HAP-1 (cell line): ENCODE results near the gene PPP1R12B.
"Not testable (repeated sequence)": the region's sequence is repeated elsewhere in the genome, so short reads cannot be mapped to it uniquely, and the experiment has no call there.

Source experiments
- DNase-seq, 2 experiments: peaks; one replicate each; pipeline ENCODE4 v3.0.0-alpha.2; 2016 to 2020; ENCODE audit warnings: low spot score in 2 of 2
- H3K27me3 ChIP-seq: fragments of 250-450 bp; sonication (Bioruptor Pico); 2 replicates; pipeline ENCODE4 v1.5.1; 2020; ENCODE audit warnings: low read depth, mild to moderate bottlenecking, moderate library complexity
- H3K36me3 ChIP-seq: fragments of 250-450 bp; sonication (Bioruptor Pico); replicated peaks from 2 replicates; pipeline ENCODE4 v1.5.1; 2020; ENCODE audit warnings: mild to moderate bottlenecking
- H3K4me1 ChIP-seq: fragments of 250-450 bp; sonication (Bioruptor Pico); 2 replicates; pipeline ENCODE4 v1.5.1; 2020; ENCODE audit warnings: mild to moderate bottlenecking
- H3K4me3 ChIP-seq: fragments of 250-450 bp; sonication (Bioruptor Pico); 2 replicates; pipeline ENCODE4 v1.5.1; 2020; ENCODE audit warnings: mild to moderate bottlenecking, moderate library complexity
- H3K9me3 ChIP-seq: fragments of 250-450 bp; sonication (Bioruptor Pico); 2 replicates; pipeline ENCODE4 v1.5.1; 2020; ENCODE audit warnings: mild to moderate bottlenecking, moderate library complexity
- in situ Hi-C: fragments of 300-500 bp; cut with MboI; formaldehyde crosslinking; loops from 3 replicates; pipeline ENCODE4 v1.14.3; 2020; ENCODE audit warnings: low sequenced_read_pairs, inconsistent platforms, mixed read lengths

The PPP1R12B gene

DNA sequence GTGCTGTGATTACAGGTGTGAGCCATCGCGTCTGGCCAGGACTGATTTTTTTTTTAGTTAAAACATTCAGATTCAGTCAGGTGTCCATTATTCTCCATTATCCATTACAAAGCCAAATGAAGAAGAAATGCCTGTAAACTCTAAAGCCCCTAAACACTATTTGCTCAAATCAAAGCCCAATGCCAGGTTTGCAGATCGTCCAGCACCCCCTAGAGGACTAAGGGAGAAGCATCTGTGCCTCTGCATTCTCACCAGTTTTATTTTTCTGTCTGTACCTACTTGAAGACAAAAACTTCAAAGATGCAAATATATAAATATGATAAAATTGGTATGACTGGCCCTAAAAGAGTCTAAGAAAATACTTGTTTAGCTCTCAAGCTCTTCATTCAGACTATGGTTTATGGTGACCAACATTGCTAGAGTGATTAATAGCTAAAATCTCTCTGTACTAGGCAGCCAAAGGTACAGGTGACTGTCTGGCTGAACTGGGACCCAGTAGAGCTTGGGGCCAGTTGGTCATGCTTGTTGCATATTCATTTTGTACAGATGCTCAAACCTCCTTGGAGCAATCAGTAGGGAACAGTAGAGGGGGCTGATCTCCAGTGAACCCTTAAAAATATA lies 223.3 kb downstream of the PPP1R12B start:
- Histone ChIP-seq H3K4me3 (no peak overlapping the region), H3K9me3 (no peaks in the 10 kb centered on the region), H3K36me3 (no peaks in the 10 kb centered on the region), H3K4me1 (peaks cover 9% of the 10 kb centered on the region), H3K27me3 (no peaks in the 10 kb centered on the region)
- in situ Hi-C loops, result no loop called here
- DNase-seq, result peak; percentile 45 to 57

DNA sequence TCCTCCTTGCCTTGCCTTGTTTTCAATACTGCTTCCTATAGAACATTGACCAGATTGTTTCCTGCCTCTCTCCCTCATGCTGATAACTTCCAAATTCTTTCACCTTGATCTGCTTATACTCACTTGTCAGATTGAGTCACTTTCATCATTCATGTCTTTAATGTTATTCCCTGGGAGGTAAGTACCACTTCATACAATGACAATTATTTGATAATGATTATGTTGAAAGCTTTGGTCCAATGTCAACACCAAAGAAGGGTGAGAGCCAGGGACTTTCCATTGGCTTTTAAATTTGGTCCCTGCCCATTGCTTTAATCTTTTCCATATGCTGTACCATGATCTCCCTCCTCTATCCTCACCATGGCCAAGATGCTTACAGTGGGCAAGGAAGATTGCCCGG lies 224.4 kb downstream of the PPP1R12B start:
- H3K4me3 ChIP-seq, result no peak overlapping the region
- H3K27me3 ChIP-seq, result no peaks in the 10 kb centered on the region
- DNase-seq, result no peak
- no peaks in the 10 kb centered on the region for H3K36me3 ChIP-seq
- in situ Hi-C loops, result no loop called here
- peaks cover 17% of the 10 kb centered on the region for H3K4me1 ChIP-seq
- no peaks in the 10 kb centered on the region for H3K9me3 ChIP-seq

DNA sequence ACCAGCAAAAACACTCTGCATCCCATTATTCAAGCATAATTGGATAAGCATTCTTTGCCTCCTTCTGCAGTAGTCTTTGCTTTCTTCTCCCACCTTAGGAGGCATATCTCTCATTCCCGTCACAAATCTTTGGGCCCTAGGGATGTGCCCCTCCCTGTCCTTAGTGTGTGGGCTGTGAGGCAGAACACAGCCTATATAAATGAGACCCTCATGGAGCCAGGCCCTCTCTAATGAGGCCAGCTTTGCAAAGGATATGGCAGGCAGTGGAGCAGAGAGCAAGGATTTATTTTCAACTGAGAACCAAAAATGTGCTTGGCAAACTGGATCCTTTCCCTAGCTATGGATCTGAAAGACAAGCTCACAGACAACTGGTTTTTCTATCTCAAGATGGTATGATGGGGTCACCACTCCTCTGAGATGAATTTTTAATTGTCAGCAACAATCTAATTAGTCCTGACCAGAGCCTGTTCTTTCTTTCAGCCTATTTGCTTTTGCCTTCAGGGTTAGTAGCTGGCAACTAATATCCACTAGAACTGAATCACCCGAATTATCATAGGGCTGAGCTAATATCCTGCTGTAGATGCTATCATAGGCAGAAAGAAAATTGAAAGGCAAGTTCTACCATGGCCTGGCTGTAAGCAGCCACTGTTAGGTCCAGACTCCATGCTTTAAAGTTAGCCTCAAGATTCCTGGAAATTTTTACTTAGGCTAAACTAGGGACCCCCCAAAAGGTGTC lies 227.6 kb downstream of the PPP1R12B start:
- in situ Hi-C loops, result no loop called here

DNA sequence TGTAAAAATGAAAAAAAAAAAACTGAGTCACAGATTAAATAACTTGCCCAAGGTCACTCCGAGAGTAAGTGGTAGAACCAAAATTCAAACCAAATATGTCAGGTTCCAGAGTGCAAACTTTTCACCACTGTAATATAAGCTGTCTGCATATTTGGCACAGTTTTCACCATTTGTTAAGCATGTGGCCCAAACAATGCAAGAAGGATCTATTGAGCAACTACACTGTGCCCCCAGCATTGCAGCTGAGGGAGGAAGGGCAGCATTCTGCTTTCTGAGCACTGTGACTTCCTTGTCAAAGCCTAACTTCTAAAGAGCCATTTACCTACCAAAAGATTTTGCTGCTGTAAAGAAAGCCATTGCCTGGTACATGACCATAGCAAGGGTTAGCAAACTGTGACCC lies 228.3 kb downstream of the PPP1R12B start:
- Histone ChIP-seq H3K4me3 (no peak overlapping the region), H3K27me3 (no peaks in the 10 kb centered on the region), H3K9me3 (no peaks in the 10 kb centered on the region), H3K4me1 (peaks cover 27% of the 10 kb centered on the region), H3K36me3 (no peaks in the 10 kb centered on the region)
- in situ Hi-C loops, result no loop called here
- peak; percentile 60 to 62 for DNase-seq

More for the DNA sequence above, 227.6 kb downstream of the PPP1R12B start:
- peaks cover 27% of the 10 kb centered on the region for H3K4me1 ChIP-seq
- H3K27me3 ChIP-seq, result no peaks in the 10 kb centered on the region
- no peaks in the 10 kb centered on the region for H3K36me3 ChIP-seq
- H3K9me3 ChIP-seq, result no peaks in the 10 kb centered on the region
- no peak overlapping the region for H3K4me3 ChIP-seq
- no peak for DNase-seq

DNA sequence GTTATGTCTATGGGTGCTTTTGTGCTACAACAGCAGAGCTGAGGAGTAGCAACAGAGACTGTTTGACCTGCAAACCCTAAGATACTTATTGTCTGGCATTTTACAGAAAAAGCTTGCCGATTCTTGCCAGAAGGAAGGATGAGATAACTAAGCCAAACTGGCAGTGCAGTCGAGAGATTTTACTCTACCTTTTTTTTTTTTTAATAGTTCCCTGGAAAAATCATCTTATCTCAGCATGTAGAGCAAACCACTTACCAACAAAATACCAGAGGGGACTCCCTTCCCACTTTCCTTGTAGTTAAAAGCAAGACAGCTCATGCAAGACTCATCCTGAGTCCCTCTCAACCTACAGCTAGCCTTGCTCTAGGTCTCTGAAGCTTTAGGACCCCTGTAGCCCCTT lies 228.9 kb downstream of the PPP1R12B start:
- peaks cover 27% of the 10 kb centered on the region for H3K4me1 ChIP-seq
- H3K36me3 ChIP-seq, result no peaks in the 10 kb centered on the region
- no peaks in the 10 kb centered on the region for H3K9me3 ChIP-seq
- no peak overlapping the region for H3K4me3 ChIP-seq
- in situ Hi-C loops, result no loop called here
- H3K27me3 ChIP-seq, result no peaks in the 10 kb centered on the region
- DNase-seq, result peak in 1 of 2 experiments; percentile 29

DNA sequence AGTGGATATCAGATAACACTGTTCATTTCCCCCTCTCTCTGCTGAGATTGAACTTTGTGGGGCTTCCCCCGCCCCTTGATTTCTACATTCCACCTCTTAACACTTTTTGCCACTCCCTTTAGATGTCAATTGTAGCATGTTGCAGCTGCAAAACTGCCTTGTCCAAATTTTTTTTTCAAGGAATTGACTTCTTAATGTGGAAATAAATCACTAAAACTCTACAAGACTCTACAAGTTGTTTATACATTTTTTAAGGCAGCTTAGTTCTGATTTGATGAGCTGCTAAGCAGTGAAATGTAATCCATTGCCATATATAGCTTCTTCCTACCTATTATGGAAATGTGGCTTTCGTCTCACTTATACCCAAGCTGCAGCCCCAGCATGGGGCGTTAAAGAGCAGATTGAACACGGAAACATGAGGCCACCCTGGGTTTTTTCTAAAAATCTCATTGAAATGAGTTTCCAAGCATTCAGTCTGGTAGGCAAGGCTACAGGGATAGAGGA lies 229.6 kb downstream of the PPP1R12B start:
- in situ Hi-C loops, result no loop called here
- Histone ChIP-seq H3K4me1 (peaks cover 27% of the 10 kb centered on the region), H3K9me3 (no peaks in the 10 kb centered on the region), H3K36me3 (no peaks in the 10 kb centered on the region), H3K4me3 (no peak overlapping the region), H3K27me3 (no peaks in the 10 kb centered on the region)
- DNase-seq, result peak; percentile 24 to 33

DNA sequence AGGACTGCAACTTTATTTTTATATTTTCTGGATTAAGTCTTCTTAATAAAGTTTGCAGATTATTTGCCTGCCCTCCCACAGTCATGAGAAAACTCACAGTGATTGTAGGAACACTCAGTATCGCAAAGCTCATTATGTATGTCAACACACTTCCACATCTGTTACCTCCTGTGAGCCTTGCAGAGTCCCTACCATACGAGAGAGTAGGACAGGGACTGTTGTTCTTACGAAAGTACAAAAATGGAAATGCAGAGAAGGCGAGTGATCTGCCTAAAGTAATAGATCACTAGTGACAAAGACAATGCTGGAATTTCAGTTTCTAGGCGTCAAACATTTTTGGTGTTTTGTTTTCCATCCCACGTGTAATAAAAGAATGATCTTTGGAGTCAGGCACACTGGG lies 230.1 kb downstream of the PPP1R12B start:
- no peak for DNase-seq
- H3K4me1 ChIP-seq, result peaks cover 27% of the 10 kb centered on the region
- H3K9me3 ChIP-seq, result no peaks in the 10 kb centered on the region
- H3K36me3 ChIP-seq, result no peaks in the 10 kb centered on the region
- no peak overlapping the region for H3K4me3 ChIP-seq
- in situ Hi-C loops, result no loop called here
- no peaks in the 10 kb centered on the region for H3K27me3 ChIP-seq

DNA sequence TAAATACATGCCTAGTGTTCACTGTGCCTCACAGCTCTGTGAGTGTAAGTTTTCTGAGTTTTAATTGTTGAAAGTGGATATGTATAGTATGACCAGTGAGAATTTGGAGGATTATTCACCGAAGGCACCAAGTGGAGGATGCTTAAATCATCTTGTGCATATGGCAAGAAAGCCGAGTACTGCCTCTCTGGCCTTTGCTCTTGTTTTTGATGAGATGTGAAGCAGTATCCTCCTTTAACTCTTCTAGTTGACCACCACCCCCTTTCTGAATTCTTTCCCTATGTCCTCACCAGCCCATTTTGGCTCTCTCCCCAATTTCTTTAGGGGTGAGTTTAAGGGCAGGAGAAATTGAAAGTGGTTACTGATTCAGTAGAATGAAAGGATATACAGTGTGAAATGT lies 231.3 kb downstream of the PPP1R12B start:
- no peaks in the 10 kb centered on the region for H3K36me3 ChIP-seq
- peaks cover 27% of the 10 kb centered on the region for H3K4me1 ChIP-seq
- H3K27me3 ChIP-seq, result no peaks in the 10 kb centered on the region
- no peak overlapping the region for H3K4me3 ChIP-seq
- in situ Hi-C loops, result no loop called here
- no peak for DNase-seq
- H3K9me3 ChIP-seq, result no peaks in the 10 kb centered on the region

DNA sequence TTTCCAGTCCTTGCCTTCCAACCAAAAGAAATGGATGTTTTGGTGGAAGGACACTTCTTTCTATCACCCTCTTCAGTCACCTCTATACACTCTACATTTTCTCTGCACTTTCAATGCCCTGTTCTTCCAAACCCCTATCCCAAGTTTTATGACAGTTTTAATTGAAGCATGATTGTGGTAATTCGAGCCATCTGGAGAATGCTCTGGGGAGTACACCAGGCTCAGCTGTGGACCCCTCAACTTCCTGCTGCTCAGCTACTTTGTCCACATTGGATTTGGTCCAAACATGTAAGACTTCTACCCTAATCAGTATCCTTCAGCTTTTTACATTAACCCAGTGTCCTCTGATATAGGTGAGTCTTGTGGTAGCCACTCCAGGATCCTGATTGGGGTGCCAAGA lies 232.1 kb downstream of the PPP1R12B start:
- Histone ChIP-seq H3K27me3 (no peaks in the 10 kb centered on the region), H3K9me3 (no peaks in the 10 kb centered on the region), H3K4me3 (no peak overlapping the region), H3K4me1 (peaks cover 27% of the 10 kb centered on the region), H3K36me3 (no peaks in the 10 kb centered on the region)
- DNase-seq, result no peak
- in situ Hi-C loops, result no loop called here

DNA sequence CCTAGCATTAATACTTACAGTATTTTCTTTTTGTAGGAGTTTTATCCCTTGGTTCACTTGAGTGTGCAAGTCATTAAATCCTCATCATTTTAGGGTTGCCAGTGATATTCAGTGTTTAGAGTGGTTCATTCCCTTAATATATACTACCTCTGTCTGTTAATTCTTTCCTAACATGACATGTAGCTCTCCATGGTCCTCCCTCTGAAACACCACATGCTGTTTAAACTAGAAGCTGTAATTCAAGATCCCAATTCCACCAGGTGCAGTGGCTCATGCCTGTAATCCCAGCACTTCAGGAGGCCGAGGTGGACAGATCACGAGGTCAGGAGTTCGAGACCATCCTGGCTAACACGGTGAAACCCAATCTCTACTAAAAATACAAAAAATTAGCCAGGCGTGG lies 233.9 kb downstream of the PPP1R12B start:
- H3K9me3 ChIP-seq, H3K27me3 ChIP-seq, H3K36me3 ChIP-seq, H3K4me3 ChIP-seq, DNase-seq, in situ Hi-C loops: not testable (repeated sequence)
- peaks cover 15% of the 10 kb centered on the region for H3K4me1 ChIP-seq

DNA sequence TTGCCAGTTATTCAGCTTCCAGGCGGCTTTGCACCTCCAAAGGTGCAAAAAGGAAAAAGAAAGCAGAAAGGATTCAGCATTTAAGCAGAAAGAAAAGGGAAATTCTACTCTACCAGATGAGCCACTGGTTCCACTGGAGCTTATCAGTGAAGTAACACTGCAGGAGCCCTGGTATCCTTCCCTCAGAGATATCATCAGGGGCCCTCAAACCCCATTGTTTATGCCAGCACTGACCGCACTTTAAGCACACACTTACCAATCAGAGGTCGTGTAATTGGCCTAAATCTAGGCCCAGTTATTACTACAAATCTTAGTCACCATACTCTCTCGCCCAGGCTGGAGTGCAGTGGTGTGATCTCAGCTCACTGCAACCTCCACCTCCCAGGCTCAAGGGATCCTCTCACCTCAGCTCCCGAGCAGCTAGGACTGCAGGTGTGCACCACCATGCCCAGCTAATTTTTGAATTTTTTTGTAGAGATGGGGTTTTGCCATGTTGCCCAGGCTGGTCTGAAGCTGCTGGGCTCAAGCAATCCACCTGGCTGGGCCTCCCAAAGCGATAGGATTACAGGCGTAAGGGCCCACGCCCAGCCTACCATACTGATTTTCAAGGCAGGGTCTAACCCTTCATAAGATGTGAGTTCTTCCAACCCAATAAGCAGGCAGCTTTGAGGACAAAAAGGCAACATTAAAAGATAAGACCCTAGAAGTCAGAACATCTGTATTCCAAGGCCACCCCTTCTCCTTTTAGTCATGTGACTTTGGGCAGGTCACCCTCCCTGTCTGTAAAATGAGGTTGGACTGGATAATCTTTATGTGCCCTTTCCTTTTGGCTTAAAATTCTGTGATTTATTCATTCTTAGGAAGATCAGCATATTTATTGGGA lies 236.4 kb downstream of the PPP1R12B start:
- no peak for DNase-seq
- no peaks in the 10 kb centered on the region for H3K36me3 ChIP-seq
- H3K27me3 ChIP-seq, result no peaks in the 10 kb centered on the region
- H3K9me3 ChIP-seq, result no peaks in the 10 kb centered on the region
- in situ Hi-C loops, result no loop called here
- no peak overlapping the region for H3K4me3 ChIP-seq
- H3K4me1 ChIP-seq, result no peaks in the 10 kb centered on the region

DNA sequence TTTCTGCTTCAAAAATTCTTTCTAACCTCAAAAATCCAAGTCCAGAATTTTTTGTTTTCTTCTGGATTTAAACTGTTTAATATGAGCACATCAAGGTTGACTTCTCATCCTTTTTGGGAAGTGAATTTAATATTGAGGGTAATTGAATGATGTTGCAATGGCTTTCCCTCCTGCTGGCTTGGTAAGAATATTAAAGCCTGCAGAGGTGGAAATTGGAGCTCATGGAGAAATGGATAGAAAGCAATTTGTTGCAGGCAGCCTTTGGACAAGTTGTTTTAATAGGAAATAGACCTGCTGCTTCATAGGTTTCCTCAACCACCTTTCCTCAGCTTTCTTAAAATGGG lies 237.1 kb downstream of the PPP1R12B start:
- H3K4me1 ChIP-seq, result no peaks in the 10 kb centered on the region
- in situ Hi-C loops, result no loop called here

DNA sequence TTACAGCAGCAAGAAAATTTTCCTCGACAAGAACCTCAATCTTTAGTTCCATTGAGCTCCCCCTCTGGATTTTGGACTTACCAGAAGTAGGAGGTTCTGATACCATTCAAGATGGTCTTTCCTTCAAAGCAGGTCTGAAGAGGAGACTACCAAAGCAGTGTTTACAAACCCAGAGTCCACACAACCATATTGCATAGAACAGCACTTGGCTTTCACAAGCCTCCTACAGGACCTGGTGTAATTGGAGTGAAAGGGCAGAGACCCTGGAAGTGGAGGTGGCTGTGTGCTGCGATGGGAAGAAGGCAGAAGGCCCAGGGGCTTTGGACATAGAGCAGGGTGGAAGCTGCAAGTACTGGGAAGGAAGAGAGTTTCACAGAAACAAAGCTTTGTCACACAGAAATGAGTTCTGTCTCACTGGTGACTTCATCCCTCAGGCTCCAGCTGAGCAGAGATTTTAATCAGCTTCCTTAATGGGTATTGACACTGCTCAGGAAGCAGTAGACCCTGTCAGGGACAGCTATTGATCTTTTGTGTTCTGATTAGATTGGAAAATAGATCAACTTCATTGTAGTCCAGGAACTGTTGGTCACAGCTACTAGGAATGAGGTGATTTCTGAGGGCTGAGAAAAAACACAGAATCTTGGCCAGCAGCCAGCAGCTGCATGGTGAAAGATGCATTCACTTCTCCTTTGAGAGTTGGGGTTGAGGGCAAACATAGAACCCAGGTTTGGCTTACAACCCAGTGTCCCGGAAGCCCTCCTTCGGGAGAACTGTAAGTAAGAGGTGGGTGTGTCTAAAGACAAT lies 237.7 kb downstream of the PPP1R12B start:
- no peaks in the 10 kb centered on the region for H3K36me3 ChIP-seq
- no peak for DNase-seq
- in situ Hi-C loops, result no loop called here
- no peaks in the 10 kb centered on the region for H3K27me3 ChIP-seq
- no peaks in the 10 kb centered on the region for H3K9me3 ChIP-seq
- H3K4me3 ChIP-seq, result no peak overlapping the region
- H3K4me1 ChIP-seq, result no peaks in the 10 kb centered on the region

More for the DNA sequence above, 237.1 kb downstream of the PPP1R12B start:
- Histone ChIP-seq H3K9me3 (no peaks in the 10 kb centered on the region), H3K27me3 (no peaks in the 10 kb centered on the region), H3K36me3 (no peaks in the 10 kb centered on the region), H3K4me3 (no peak overlapping the region)
- no peak for DNase-seq
